HG03135 (cell line): ENCODE data around the gene KIAA2012.

Experiments used
- ATAC-seq: cut with Tn5 transposase; IDR thresholded peaks from one replicate; pipeline ENCODE4 v1.9.1; 2021; ENCODE audit warnings: mild to moderate bottlenecking, moderate library complexity; ENCODE audit not compliant: unreplicated experiment

Gene KIAA2012

GRCh38 chr2:202042444-202042843 lies 30.6 kb upstream of the KIAA2012 start:
- no peak for ATAC-seq

- ATAC-seq: no peak
Observed at GRCh38 chr2:202043475-202043874, 29.6 kb upstream of the KIAA2012 start.

GRCh38 chr2:202044777-202045176 lies 28.3 kb upstream of the KIAA2012 start:
- no peak for ATAC-seq

- ATAC-seq: no peak
Observed at GRCh38 chr2:202046572-202046971, 26.5 kb upstream of the KIAA2012 start.

- no peak for ATAC-seq
Observed at GRCh38 chr2:202049092-202049728, 23.8 kb upstream of the KIAA2012 start.

GRCh38 chr2:202049840-202050239 lies 23.2 kb upstream of the KIAA2012 start:
- no peak for ATAC-seq

GRCh38 chr2:202050652-202051051 lies 22.4 kb upstream of the KIAA2012 start:
- no peak for ATAC-seq

- no peak for ATAC-seq
Observed at GRCh38 chr2:202051499-202052161, 21.4 kb upstream of the KIAA2012 start.

- no peak for ATAC-seq
Observed at GRCh38 chr2:202052235-202052634, 20.8 kb upstream of the KIAA2012 start.

- ATAC-seq: no peak
Observed at GRCh38 chr2:202054679-202055078, 18.4 kb upstream of the KIAA2012 start.

GRCh38 chr2:202056611-202057010 lies 16.4 kb upstream of the KIAA2012 start:
- ATAC-seq: no peak

GRCh38 chr2:202060218-202060617 lies 12.8 kb upstream of the KIAA2012 start:
- no peak for ATAC-seq

- no peak for ATAC-seq
Observed at GRCh38 chr2:202061695-202062094, 11.4 kb upstream of the KIAA2012 start.

- ATAC-seq: no peak
Observed at GRCh38 chr2:202064171-202064880, 8.7 kb upstream of the KIAA2012 start.

- no peak for ATAC-seq
Observed at GRCh38 chr2:202064881-202065230, 8.2 kb upstream of the KIAA2012 start.

- no peak for ATAC-seq
Observed at GRCh38 chr2:202065876-202066275, 7.2 kb upstream of the KIAA2012 start.

- ATAC-seq: no peak
Observed at GRCh38 chr2:202066875-202067274, 6.2 kb upstream of the KIAA2012 start.

GRCh38 chr2:202067589-202067988 lies 5.5 kb upstream of the KIAA2012 start:
- ATAC-seq: no peak

- ATAC-seq: no peak
Observed at GRCh38 chr2:202069170-202070067, 3.6 kb upstream of the KIAA2012 start.

- ATAC-seq: no peak
Observed at GRCh38 chr2:202071107-202071506, 1.9 kb upstream of the KIAA2012 start.

- ATAC-seq: no peak
Observed at GRCh38 chr2:202072226-202072625, 829 bp upstream of the KIAA2012 start.
